A549 (cell line): ENCODE results near the gene SERPINF2. TPM values are rescaled to one million over a fixed set of nuclear protein-coding genes. Genes with fewer than 3 reads are reported as not detected.

ENCODE experiments used
- ATAC-seq, 2 experiments: fragments of 200-7000 bp in 1 of 2; fragments of >200 bp in 1 of 2; cut with Nextera tagmentation in 1 of 2; cut with Tn5 transposase in 1 of 2; 3 replicates each; pipeline versions ENCODE4 v1.8.0 to v1.9.1; 2018 to 2020; ENCODE audit warnings: mild to moderate bottlenecking in 1 of 2, moderate library complexity in 1 of 2
- CTCF ChIA-PET: fragments of 300-600 bp; sonication (Branson Sonifier 250); formaldehyde crosslinking; extraction: SDS; loops from one replicate; lab custom pipeline; 2021; ENCODE audit warnings: antibody characterized with exemption, inconsistent platforms; lab: Yijun Ruan, JAX
- POLR2A ChIA-PET: fragments of 350-600 bp; formaldehyde crosslinking; extraction: SDS; loops from one replicate; lab custom pipeline; 2021; ENCODE audit warnings: antibody characterized with exemption, inconsistent platforms; lab: Yijun Ruan, JAX
- DNase-seq, 2 experiments: peaks; one replicate each; pipeline versions ENCODE4 v3.0.0 to v3.0.0-alpha.2; 2011 to 2016; ENCODE audit warnings: low read depth in 1 of 2, low spot score in 1 of 2
- FAIRE-seq: peaks from 2 replicates; lab custom pipeline; 2011; peaks lifted over from hg19 to GRCh38; lab: Jason Lieb, UNC
- H3K27ac ChIP-seq, 2 experiments: fragments of >200 bp; sonication (Bioruptor Twin); formaldehyde crosslinking; 3 replicates each; pipeline ENCODE4 v1.5.1; 2016 to 2017
- H3K4me1 ChIP-seq: fragments of >200 bp; sonication (Bioruptor Twin); formaldehyde crosslinking; 3 replicates; pipeline ENCODE4 v1.6.1; 2016
- H3K4me2 ChIP-seq: fragments of >200 bp; sonication (Bioruptor Twin); formaldehyde crosslinking; 3 replicates; pipeline ENCODE4 v1.6.1; 2016
- H3K4me3 ChIP-seq: fragments of >200 bp; sonication (Bioruptor Twin); formaldehyde crosslinking; 3 replicates; pipeline ENCODE4 v1.5.1; 2016
- H3K9me3 ChIP-seq: fragments of >200 bp; sonication (Bioruptor Twin); formaldehyde crosslinking; 3 replicates; pipeline ENCODE4 v1.6.1; 2016
- ATOH8 ChIP-seq: fragments of 250-450 bp; sonication (Bioruptor Pico); IDR thresholded peaks from 2 replicates; pipeline ENCODE4 v1.5.0; 2020; ENCODE audit warnings: low read depth, mild to moderate bottlenecking, moderate library complexity
- BCL3 ChIP-seq: fragments of >200 bp; sonication (Bioruptor Twin); formaldehyde crosslinking; IDR thresholded peaks from 3 replicates; pipeline ENCODE4 v1.6.1; 2016
- BHLHE40 ChIP-seq: IDR thresholded peaks from 2 replicates; pipeline ENCODE4 v1.6.1; 2012; ENCODE audit warnings: low read depth, low read length, inconsistent platforms
- CBX2 ChIP-seq: fragments of 200-600 bp; sonication (generic); IDR thresholded peaks from 2 replicates; pipeline ENCODE4 v1.6.1; 2016; ENCODE audit warnings: low read depth, mild to moderate bottlenecking, borderline replicate concordance
- CHD2 ChIP-seq: fragments of 150-350 bp; IDR thresholded peaks from 2 replicates; pipeline ENCODE4 v1.6.1; 2014; ENCODE audit warnings: low read length; ENCODE audit not compliant: partially characterized antibody
- E2F6 ChIP-seq: IDR thresholded peaks from 2 replicates; pipeline ENCODE4 v1.6.1; 2012; ENCODE audit warnings: low read depth, borderline replicate concordance
- ELK1 ChIP-seq: fragments of 150-350 bp; IDR thresholded peaks from 2 replicates; pipeline ENCODE4 v1.6.1; 2014; ENCODE audit warnings: low read depth, mild to moderate bottlenecking, low read length
- ESRRA ChIP-seq: fragments of 150-350 bp; IDR thresholded peaks from 2 replicates; pipeline ENCODE4 v1.6.1; 2014; ENCODE audit warnings: mild to moderate bottlenecking, low read length, borderline replicate concordance
- FOSL2 ChIP-seq, 2 experiments: fragments of 450-650 bp in 1 of 2; fragments of >200 bp in 1 of 2; sonication (Bioruptor Twin) in 1 of 2; formaldehyde crosslinking; IDR thresholded peaks; 2 replicates each; pipeline versions ENCODE4 v1.5.0 to v1.6.1; 2016 to 2020; ENCODE audit warnings: mild to moderate bottlenecking in 1 of 2, moderate library complexity in 1 of 2
- FOXS1 ChIP-seq: fragments of 250-450 bp; sonication (Bioruptor Pico); IDR thresholded peaks from 2 replicates; pipeline ENCODE4 v1.5.0; 2020; ENCODE audit warnings: mild to moderate bottlenecking, moderate library complexity
- HDAC2 ChIP-seq: fragments of 200-600 bp; sonication (generic); IDR thresholded peaks from 2 replicates; pipeline ENCODE4 v1.6.1; 2016
- HMGXB4 ChIP-seq: fragments of 250-450 bp; sonication (Bioruptor Pico); IDR thresholded peaks from 2 replicates; pipeline ENCODE4 v1.5.0; 2021; ENCODE audit warnings: mild to moderate bottlenecking, moderate library complexity, borderline replicate concordance
- HOXA7 ChIP-seq: fragments of 250-450 bp; sonication (Bioruptor Pico); IDR thresholded peaks from 2 replicates; pipeline ENCODE4 v1.5.0; 2020; ENCODE audit warnings: mild to moderate bottlenecking, moderate library complexity
- HOXB13 ChIP-seq: fragments of 250-450 bp; sonication (Bioruptor Pico); IDR thresholded peaks from 2 replicates; pipeline ENCODE4 v1.5.0; 2020; ENCODE audit warnings: low read depth, mild to moderate bottlenecking, moderate library complexity
- KDM1A ChIP-seq: fragments of 200-600 bp; sonication (generic); IDR thresholded peaks from 2 replicates; pipeline ENCODE4 v1.6.1; 2016; ENCODE audit warnings: low read depth, mild to moderate bottlenecking
- NFE2L2 ChIP-seq: fragments of 150-350 bp; conservative IDR thresholded peaks from 2 replicates; pipeline ENCODE4 v1.6.1; 2014; ENCODE audit warnings: low read length
- PBX3 ChIP-seq: IDR thresholded peaks from 2 replicates; pipeline ENCODE4 v1.6.1; 2012
- PHF8 ChIP-seq: fragments of 200-600 bp; sonication (generic); IDR thresholded peaks from 2 replicates; pipeline ENCODE4 v1.6.1; 2016; ENCODE audit warnings: low read depth, mild to moderate bottlenecking, antibody characterized with exemption, moderate library complexity, borderline replicate concordance
- RAD21 ChIP-seq, 2 experiments: fragments of >200 bp in 1 of 2; sonication (Bioruptor Twin) in 1 of 2; formaldehyde crosslinking in 1 of 2; IDR thresholded peaks in 1 of 2; conservative IDR thresholded peaks in 1 of 2; 2 replicates in 1 of 2; 3 replicates in 1 of 2; pipeline ENCODE4 v1.6.1; 2012 to 2018; ENCODE audit warnings: inconsistent platforms in 1 of 2
- RCOR1 ChIP-seq: fragments of 150-350 bp; IDR thresholded peaks from 2 replicates; pipeline ENCODE4 v1.6.1; 2014; ENCODE audit warnings: antibody characterized with exemption, low read length, low read depth
- RFX5 ChIP-seq: fragments of 450-650 bp; IDR thresholded peaks from 2 replicates; pipeline ENCODE4 v1.7.1; 2014; ENCODE audit warnings: antibody characterized with exemption, mild to moderate bottlenecking, moderate library complexity
- TP53 ChIP-seq: fragments of 250-450 bp; sonication (Bioruptor Pico); IDR thresholded peaks from 2 replicates; pipeline ENCODE4 v1.5.0; 2021; ENCODE audit warnings: mild to moderate bottlenecking, moderate library complexity
- USF2 ChIP-seq: fragments of 450-650 bp; IDR thresholded peaks from 2 replicates; pipeline ENCODE4 v1.6.1; 2014; ENCODE audit warnings: antibody characterized with exemption
- ZC3H11A ChIP-seq: fragments of 450-650 bp; IDR thresholded peaks from 2 replicates; pipeline ENCODE4 v1.6.1; 2014; ENCODE audit warnings: antibody characterized with exemption, mild to moderate bottlenecking
- ZFP36 ChIP-seq: fragments of 450-650 bp; IDR thresholded peaks from 2 replicates; pipeline ENCODE4 v1.6.1; 2014; ENCODE audit warnings: borderline replicate concordance; ENCODE audit not compliant: partially characterized antibody
- ZNF302 ChIP-seq: fragments of 250-450 bp; sonication (Bioruptor Pico); IDR thresholded peaks from 2 replicates; pipeline ENCODE4 v1.9.0; 2021; ENCODE audit warnings: inconsistent platforms, mild to moderate bottlenecking, moderate library complexity
- WGBS: methylation state at CpG from one replicate; pipeline ENCODE4 v1.1.6; 2017; ENCODE audit errors: missing lambda C conversion rate; 5-methylcytosine and 5-hydroxymethylcytosine counted together
- polyA plus RNA-seq, 4 experiments: library from polyadenylated mRNA; depleted of rRNA in 3 of 4; stranded (reverse); fragments of >200 nt; fragmentation: RNase III in 1 of 4; extraction: RNeasy Plus Mini Kit Qiagen cat#74134 plus additional on column Dnase treatment in 1 of 4; gene quantifications; 2 replicates in 3 of 4; 3 replicates in 1 of 4; pipeline ENCODE4 v1.2.3, GENCODE V29; 2011 to 2017

SERPINF2 gene
- polyA plus RNA-seq, 2 of the 4 experiments (the other 2 are of a cell fraction) = 2.1 to 2.9 TPM

- ChIA-PET POLR2A (interaction anchor here (0.5 to 3.4 kb wide), 53 partner anchors 8 to 676 kb away, joined by 3 to 43 read pairs (median 5); partner anchors contain the start of genes INPP5K, PITPNA, PRPF8 and RILP), CTCF (interaction anchor here (0.9 to 23.8 kb wide), 16 partner anchors 12 to 325 kb away, joined by 3 to 591 read pairs (median 5); partner anchors contain the start of genes OVCA2, RILP and SERPINF1)
- peak; percentile 99 for FAIRE-seq
- Histone ChIP-seq H3K9me3 (no peaks in the 10 kb centered on the region), H3K4me1 (peaks cover 48% of the 10 kb centered on the region), H3K4me3 (peak overlapping the region; percentile 87), H3K4me2 (peak overlapping the region; percentile 99), H3K27ac (peak overlapping the region; percentile 95 to 100)
- WGBS = 1% methylated on average over 42 of the region's 70 CpGs
- peak; percentile 100 for DNase-seq
- peak; percentile 55 to 76 for ATAC-seq
- TF ChIP-seq BHLHE40 = no peak
- TF ChIP-seq TP53 (CRISPR knock-in tag) = peak; percentile 96
- TF ChIP-seq ELK1 = no peak
- TF ChIP-seq CBX2 = no peak
- TF ChIP-seq ZFP36 = no peak
- peak; percentile 76 for TF ChIP-seq BCL3
- no peak for TF ChIP-seq HOXB13
- no peak for TF ChIP-seq ZNF302 (CRISPR knock-in tag)
- peak; percentile 60; the same call in 1 of the 2 replicates for TF ChIP-seq PHF8
- peak; percentile 90 for TF ChIP-seq USF2
- TF ChIP-seq HDAC2 = no peak
- TF ChIP-seq FOSL2 (IDR thresholded peaks at IDR 0.05) = no peak
- TF ChIP-seq FOSL2 (CRISPR knock-in tag; IDR thresholded peaks at IDR 0.05) = peak; percentile 78
- peak; percentile 41 for TF ChIP-seq CHD2
- TF ChIP-seq KDM1A = no peak
- TF ChIP-seq NFE2L2 = peak; percentile 78
- TF ChIP-seq RFX5 = peak; percentile 82
- TF ChIP-seq ZC3H11A = no peak
- no peak for TF ChIP-seq FOXS1 (CRISPR knock-in tag)
- TF ChIP-seq ESRRA = no peak
- 0 out of 2 replicates have a peak, but pooled peaks have one; percentile 20 for TF ChIP-seq HMGXB4 (CRISPR knock-in tag)
- TF ChIP-seq RAD21 (conservative IDR thresholded peaks at IDR 0.05 in 1 of 2, IDR thresholded peaks at IDR 0.05 in 1 of 2) = no peak
- no peak for TF ChIP-seq RCOR1
- TF ChIP-seq HOXA7 (CRISPR knock-in tag) = peak; percentile 94
- TF ChIP-seq E2F6 = no peak; the same call in 1 of the 2 replicates
- TF ChIP-seq ATOH8 = peak; percentile 74; the same call in 1 of the 2 replicates
- peak; percentile 95 for TF ChIP-seq PBX3
Observed at GRCh38 chr17:1716076-1716911, 26.4 kb upstream of the SERPINF2 start.
